ENCODE data around the gene OSBPL10. TPM values are rescaled to one million over a fixed set of nuclear protein-coding genes. Genes with fewer than 3 reads are reported as not detected.

OSBPL10 gene
- total RNA-seq, 1 donor from 2014 or later = 3.8 TPM

DNA sequence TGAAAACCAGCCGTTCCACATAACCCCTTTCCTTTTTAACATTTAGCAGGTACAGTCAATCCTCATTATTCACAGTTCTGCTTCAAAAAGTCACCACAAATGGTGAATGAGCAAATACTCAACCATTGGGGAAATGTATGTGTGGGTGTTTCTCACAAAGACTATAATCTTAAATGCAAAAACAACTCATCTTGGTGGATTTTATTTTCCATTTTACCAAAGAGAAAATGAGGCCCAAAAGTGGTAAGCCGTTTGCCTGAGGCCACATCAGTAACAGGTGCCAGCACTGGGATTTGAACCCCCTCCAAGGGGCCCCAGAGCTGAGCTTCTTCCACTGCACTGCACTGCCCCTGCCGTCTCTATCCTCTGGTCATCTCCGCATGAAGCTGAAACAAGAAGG, 208.8 kb downstream of the OSBPL10 start:
- Mint-ChIP-seq H3K27me3 (ENCODE audit: unreplicated experiment) (no peaks in the 10 kb centered on the region), H3K27ac (ENCODE audit: unreplicated experiment) (no peak overlapping the region), H3K36me3 (ENCODE audit: unreplicated experiment) (no peaks in the 10 kb centered on the region), H3K4me1 (ENCODE audit: low read depth, unreplicated experiment) (no peaks in the 10 kb centered on the region), H3K4me3 (ENCODE audit: unreplicated experiment) (no peak overlapping the region), H3K9me3 (ENCODE audit: unreplicated experiment) (no peaks in the 10 kb centered on the region)
- TF ChIP-seq, protein P1, sequence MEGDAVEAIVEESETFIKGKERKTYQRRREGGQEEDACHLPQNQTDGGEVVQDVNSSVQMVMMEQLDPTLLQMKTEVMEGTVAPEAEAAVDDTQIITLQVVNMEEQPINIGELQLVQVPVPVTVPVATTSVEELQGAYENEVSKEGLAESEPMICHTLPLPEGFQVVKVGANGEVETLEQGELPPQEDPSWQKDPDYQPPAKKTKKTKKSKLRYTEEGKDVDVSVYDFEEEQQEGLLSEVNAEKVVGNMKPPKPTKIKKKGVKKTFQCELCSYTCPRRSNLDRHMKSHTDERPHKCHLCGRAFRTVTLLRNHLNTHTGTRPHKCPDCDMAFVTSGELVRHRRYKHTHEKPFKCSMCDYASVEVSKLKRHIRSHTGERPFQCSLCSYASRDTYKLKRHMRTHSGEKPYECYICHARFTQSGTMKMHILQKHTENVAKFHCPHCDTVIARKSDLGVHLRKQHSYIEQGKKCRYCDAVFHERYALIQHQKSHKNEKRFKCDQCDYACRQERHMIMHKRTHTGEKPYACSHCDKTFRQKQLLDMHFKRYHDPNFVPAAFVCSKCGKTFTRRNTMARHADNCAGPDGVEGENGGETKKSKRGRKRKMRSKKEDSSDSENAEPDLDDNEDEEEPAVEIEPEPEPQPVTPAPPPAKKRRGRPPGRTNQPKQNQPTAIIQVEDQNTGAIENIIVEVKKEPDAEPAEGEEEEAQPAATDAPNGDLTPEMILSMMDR (IDR thresholded peaks at IDR 0.05; ENCODE audit: partially characterized antibody, unreplicated experiment) = no peak
- DNase-seq = no peak

DNA sequence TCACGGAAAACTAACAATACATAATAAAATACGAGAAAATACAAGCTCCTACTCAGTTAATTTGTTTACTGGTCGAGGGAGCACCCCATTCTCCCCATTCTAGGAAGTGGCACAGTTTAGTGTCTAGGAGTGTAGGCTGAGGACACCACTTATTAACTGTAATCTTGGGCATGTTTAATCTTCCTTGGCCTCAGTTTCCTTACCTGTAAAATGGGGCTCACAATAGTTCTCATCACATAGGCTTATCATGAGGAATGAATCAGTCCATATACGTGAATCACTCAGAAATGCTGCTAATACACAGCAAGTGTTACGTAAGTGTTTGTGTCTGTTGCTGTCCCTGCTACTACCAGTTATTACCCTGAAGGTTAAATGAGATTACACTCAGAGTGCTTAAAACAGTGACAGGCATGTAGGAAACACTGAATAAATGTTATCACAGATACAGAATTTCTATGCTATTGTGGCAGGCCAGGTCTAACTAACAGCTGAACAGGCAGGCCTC, 210.2 kb downstream of the OSBPL10 start:
- Mint-ChIP-seq H3K27ac (ENCODE audit: unreplicated experiment) (no peak overlapping the region), H3K27me3 (ENCODE audit: unreplicated experiment) (no peaks in the 10 kb centered on the region), H3K4me3 (ENCODE audit: unreplicated experiment) (no peak overlapping the region), H3K36me3 (ENCODE audit: unreplicated experiment) (no peaks in the 10 kb centered on the region), H3K4me1 (ENCODE audit: low read depth, unreplicated experiment) (no peaks in the 10 kb centered on the region), H3K9me3 (ENCODE audit: unreplicated experiment) (no peaks in the 10 kb centered on the region)
- DNase-seq = no peak
- TF ChIP-seq, protein P1 (IDR thresholded peaks at IDR 0.05; ENCODE audit: partially characterized antibody, unreplicated experiment) = no peak

DNA sequence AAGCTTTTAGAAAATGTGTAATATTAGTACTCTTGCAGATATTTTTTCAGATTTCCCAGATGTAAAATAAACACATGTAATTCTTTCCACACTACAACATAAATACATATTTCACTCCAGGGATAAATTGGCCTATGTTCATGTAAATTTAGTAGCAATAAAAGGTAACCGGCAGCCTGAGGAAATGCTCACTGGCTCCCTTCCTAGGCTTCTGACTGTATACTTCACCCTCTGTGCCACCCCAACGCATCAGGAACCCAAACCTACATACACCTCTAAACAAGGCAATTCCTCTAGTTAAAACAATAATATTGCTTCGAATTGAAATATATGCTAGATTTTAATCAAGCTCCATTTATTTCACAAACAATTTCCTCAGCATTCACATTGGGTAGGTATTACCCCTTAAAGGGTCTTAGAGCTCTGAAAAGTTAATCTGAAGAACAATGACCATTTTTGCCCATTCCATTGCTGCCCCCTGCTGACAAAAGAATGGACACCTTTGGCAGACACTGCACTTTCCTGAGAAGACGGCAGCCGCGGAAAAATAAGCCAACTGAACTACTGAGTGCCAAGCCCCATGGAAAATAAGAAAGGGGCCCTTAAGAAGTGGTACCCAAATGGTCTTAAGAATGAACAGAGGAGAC, 212.5 kb downstream of the OSBPL10 start:
- Mint-ChIP-seq H3K27ac (ENCODE audit: unreplicated experiment) (no peak overlapping the region), H3K36me3 (ENCODE audit: unreplicated experiment) (no peaks in the 10 kb centered on the region), H3K9me3 (ENCODE audit: unreplicated experiment) (no peaks in the 10 kb centered on the region), H3K4me1 (ENCODE audit: low read depth, unreplicated experiment) (no peaks in the 10 kb centered on the region), H3K27me3 (ENCODE audit: unreplicated experiment) (no peaks in the 10 kb centered on the region), H3K4me3 (ENCODE audit: unreplicated experiment) (no peak overlapping the region)
- TF ChIP-seq, protein P1 (IDR thresholded peaks at IDR 0.05; ENCODE audit: partially characterized antibody, unreplicated experiment) = peak; percentile 71
- peak; percentile 52 for DNase-seq

DNA sequence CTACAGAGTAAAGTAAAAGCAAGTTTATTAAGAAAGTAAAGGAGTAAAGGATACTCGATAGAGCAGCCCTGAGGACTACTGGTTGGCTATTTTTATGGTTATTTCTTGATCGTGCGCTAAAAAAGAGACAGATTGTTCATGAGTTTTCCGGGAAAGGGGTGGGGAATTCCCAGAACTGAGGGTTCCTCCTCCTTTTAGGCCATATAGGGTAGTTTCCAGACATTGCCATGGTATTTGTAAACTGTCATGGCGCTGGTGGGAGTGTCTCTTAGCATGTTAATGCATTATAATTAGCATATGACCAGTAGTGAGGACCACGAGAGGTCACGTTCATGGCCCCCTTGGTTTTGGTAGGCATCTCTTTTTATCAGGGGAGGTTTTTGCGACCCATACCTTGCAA, 213.1 kb downstream of the OSBPL10 start:
- DNase-seq = no peak
- TF ChIP-seq, protein P1 (IDR thresholded peaks at IDR 0.05; ENCODE audit: partially characterized antibody, unreplicated experiment) = no peak
- Mint-ChIP-seq H3K4me3 (ENCODE audit: unreplicated experiment) (no peak overlapping the region), H3K9me3 (ENCODE audit: unreplicated experiment) (no peaks in the 10 kb centered on the region), H3K36me3 (ENCODE audit: unreplicated experiment) (no peaks in the 10 kb centered on the region), H3K4me1 (ENCODE audit: low read depth, unreplicated experiment) (no peaks in the 10 kb centered on the region), H3K27ac (ENCODE audit: unreplicated experiment) (no peak overlapping the region), H3K27me3 (ENCODE audit: unreplicated experiment) (no peaks in the 10 kb centered on the region)

DNA sequence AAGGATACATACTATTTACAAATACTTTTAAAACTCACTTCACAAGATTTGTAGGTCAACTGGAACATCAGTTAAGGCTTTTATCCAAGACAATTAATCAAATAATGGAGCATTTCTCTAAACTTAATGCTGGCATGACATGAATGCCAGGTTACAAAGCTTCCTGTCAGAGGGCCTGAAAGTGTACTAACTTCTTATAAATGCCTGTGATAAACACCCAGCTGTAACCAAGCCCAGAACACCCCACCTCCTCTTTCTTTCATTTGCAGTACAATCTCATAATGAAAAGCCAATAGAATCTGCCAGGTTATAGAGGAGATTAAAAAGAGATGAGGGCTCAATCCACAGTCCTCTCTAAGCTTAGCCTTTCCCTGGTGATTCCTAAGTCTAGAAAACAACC, 214.4 kb downstream of the OSBPL10 start:
- Mint-ChIP-seq H3K9me3 (ENCODE audit: unreplicated experiment) (no peaks in the 10 kb centered on the region), H3K27me3 (ENCODE audit: unreplicated experiment) (peaks cover 2% of the 10 kb centered on the region), H3K4me1 (ENCODE audit: low read depth, unreplicated experiment) (no peaks in the 10 kb centered on the region), H3K36me3 (ENCODE audit: unreplicated experiment) (no peaks in the 10 kb centered on the region), H3K27ac (ENCODE audit: unreplicated experiment) (no peak overlapping the region), H3K4me3 (ENCODE audit: unreplicated experiment) (no peak overlapping the region)
- no peak for DNase-seq
- TF ChIP-seq, protein P1 (IDR thresholded peaks at IDR 0.05; ENCODE audit: partially characterized antibody, unreplicated experiment) = no peak

All from glutamatergic neuron (in vitro differentiated cells).